NCI-H1436 treated with DMSO at 0.1 percent for 48 hours (cell line): Measurements from ENCODE around the gene TNK1.

Source experiments
- DNase-seq: peaks from one replicate; lab custom pipeline; 2025; lab: John Stamatoyannopoulos, UW

Gene TNK1

DNA sequence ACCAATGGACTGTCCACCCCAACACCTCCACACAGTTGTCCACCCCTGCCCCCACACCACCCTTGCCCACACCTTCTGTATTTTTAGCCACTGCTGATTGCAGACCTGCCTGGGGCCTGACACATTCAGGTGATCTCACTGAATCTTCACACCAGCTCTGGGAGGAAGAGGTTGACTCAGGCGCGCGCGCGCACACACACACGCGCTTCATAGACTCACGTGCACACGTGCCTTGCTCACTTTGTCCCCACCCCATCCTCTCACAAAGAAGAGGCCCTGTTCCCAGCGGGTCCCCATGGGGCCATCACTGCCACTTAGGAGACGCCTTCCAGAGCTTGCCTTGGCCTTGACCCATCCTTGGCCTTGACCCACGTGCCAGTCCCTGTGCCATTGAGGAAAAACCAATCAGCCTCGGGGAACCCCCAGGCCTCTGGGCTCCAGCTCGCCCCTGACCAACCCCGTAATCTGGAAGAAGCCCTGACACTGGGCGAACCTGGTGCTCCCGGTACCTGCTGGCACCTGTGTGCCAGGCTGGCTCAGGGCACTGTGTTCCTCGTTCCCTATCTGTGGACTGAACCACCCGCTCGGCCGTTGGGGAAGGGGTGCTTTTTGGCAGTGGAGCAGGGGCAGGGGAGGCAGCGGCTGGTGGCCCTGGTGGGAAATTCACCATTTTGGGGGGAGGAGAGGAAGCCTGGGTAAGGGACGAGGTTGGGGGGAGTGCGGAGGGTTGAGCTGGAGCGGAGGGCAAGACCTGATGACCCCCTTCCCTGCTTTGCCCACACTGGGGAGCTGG, 29.9 kb downstream of the TNK1 start:
- no peak for DNase-seq

DNA sequence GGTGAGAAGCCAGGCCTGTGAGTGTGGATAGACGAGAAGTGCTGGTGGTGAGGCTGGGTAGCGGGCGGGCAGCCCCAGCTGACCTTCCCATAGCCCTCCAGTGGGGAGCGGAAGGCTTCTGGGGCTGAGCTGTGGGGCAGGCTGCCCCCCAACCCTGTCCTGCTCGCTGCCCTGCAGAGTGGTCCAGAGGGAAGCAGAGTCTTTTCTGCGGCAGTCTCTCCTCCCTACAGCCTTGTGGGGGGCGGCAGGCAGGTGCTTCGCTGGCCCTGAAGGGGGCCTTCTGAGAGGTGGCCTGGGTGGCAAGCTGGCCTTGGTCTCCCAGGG, 30.5 kb downstream of the TNK1 start:
- no peak for DNase-seq

DNA sequence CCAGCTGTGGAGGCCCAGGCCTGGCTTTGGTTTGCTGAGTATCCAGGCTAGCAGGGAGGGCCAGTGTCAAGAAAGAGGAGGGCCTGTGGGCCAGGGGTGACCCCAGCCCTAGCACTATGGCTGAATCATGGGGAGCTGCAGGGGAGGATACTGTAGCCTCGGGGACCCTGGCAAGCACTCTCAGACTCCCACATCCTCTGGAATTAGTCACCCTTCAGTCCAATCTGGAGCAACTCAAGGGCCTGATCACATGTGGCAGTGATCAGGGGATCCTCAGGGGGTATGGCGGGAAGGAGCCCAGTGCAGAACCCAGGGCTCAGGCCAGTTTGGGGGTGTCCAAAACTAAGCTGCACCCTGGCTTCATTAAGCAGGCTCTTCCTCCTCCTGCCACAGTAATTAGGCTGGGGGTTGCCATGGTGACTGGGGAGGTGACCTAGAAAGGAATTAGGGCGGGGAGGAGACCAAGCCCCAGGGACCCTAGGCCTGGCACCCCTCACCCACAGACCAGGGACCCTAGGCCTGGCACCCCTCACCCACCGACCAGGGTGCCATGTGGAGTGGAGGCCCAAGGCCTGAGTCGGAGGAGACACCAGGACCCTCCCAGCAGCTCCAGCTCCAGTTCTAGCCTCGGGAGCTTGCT, 32.6 kb downstream of the TNK1 start:
- DNase-seq: no peak

DNA sequence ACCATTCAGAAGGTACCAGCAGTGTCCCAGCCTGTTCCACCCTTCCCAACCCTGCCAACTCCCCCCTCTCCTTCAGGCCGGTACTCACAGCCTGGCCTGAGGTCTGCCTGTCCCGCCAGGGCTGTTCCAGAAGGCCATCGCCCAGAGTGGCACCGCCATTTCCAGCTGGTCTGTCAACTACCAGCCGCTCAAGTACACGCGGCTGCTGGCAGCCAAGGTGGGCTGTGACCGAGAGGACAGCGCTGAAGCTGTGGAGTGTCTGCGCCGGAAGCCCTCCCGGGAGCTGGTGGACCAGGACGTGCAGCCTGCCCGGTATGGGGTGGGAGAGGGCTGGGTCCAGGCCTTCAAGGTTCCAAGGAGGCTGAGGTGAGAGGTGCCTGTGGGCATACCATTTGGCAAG, 33.9 kb downstream of the TNK1 start:
- DNase-seq: no peak

DNA sequence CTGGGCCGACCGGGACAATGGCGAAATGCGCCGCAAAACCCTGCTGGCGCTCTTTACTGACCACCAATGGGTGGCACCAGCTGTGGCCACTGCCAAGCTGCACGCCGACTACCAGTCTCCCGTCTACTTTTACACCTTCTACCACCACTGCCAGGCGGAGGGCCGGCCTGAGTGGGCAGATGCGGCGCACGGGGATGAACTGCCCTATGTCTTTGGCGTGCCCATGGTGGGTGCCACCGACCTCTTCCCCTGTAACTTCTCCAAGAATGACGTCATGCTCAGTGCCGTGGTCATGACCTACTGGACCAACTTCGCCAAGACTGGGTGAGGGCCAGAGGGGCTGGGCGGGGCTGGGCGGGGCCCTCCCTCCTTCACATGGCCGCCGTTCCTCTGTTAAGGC, 34.9 kb downstream of the TNK1 start:
- no peak for DNase-seq

DNA sequence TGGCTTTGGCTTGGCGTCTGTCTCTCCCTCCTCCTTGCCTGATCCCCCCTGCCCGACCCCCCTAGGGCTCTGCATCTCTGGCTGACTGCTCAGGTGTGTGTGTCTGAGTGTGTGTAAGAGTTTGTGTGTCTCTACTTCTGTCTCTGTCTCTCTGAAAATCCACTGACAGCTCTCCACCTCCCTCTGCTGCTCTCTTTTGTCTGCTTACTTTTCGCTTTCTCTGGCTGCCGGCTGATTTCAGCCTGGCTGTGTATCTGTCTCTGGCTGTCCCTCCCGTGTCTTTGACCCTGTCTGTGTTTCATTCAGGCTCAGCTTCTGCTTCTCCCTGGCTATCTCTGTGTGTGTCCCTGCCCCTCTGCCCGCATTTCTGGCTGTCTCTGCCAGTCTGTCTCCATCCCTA, 35.4 kb downstream of the TNK1 start:
- DNase-seq: no peak

DNA sequence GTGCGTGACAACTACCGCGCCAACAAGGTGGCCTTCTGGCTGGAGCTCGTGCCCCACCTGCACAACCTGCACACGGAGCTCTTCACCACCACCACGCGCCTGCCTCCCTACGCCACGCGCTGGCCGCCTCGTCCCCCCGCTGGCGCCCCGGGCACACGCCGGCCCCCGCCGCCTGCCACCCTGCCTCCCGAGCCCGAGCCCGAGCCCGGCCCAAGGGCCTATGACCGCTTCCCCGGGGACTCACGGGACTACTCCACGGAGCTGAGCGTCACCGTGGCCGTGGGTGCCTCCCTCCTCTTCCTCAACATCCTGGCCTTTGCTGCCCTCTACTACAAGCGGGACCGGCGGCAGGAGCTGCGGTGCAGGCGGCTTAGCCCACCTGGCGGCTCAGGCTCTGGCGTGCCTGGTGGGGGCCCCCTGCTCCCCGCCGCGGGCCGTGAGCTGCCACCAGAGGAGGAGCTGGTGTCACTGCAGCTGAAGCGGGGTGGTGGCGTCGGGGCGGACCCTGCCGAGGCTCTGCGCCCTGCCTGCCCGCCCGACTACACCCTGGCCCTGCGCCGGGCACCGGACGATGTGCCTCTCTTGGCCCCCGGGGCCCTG, 36.3 kb downstream of the TNK1 start:
- no peak for DNase-seq

DNA sequence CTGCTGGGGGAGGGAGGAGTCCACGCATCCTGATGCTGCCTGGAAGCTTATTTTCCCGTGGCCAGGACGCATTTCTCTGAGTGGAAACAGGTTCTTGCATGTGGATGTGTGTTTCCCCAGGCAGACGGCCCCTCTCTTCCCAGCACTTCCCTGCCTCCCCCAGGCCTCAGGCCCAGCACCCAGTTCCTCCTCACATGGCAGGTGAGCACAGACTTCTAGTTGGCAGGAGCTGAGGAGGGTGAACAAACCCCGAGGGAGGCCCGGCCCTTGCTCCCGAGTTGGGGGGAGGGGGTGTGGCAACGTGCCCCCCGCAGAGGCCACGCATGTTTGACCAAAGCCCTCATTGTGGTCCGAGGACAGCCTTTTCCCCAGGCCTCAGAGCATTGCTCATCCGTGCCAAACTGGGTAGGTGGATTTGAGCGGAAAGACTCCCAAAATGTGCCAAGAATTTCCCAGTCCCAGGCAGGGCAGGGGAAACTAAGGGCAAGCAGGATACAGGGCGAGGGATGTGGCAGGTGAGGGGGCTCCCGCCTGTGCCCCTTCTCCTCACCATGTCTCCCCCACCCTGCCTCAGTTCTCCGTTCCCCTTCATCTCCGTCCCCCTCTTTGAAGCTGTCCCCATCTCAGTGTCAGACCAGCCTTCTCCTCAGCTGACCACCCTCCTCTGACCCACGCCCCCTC, 37.7 kb downstream of the TNK1 start:
- DNase-seq: no peak

DNA sequence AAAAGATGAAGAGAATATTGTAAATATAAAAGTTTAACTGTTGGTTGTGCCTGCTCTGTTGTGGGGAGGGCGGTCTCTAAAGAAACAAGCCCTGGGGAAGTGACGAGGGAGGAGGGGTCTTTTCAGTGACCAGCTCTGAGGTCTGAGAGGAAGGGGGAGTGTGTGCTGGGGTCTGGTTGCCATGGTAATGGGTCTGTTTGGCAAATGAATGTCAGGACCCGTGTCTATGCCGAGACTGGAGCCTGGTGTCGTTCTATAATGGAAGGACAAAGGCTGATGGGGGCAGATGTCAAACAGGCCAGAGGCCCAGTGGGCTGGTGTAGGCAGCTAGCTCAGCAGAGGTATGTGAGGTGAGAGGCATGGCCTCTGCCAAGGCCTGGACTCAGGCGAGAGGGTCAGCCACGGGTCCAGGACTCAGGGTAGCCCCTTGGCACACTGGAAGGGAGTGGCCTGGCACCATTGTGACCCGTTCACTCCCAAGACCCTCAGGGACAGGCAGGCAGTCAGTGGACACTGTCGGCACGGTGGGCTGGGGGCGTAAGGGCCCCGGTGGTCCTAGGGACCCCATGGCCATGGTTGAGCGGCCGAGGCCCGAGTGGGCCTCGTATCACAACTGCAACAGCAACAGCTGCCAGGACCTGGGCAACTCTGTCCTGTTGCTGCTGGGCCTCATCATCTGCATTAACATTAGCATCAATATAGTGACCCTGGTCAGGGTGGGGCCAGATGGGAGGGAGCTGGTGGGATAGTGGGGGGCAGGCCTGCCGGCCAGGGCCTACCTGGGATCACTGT, 39.1 kb downstream of the TNK1 start, which contains the start of gene SPEM1:
Gene SPEM1, plus strand, starts transcription at position 506 of the 792 bp plus-strand sequence. Its CDS starts 61 bp downstream, at position 567.
- DNase-seq: no peak

DNA sequence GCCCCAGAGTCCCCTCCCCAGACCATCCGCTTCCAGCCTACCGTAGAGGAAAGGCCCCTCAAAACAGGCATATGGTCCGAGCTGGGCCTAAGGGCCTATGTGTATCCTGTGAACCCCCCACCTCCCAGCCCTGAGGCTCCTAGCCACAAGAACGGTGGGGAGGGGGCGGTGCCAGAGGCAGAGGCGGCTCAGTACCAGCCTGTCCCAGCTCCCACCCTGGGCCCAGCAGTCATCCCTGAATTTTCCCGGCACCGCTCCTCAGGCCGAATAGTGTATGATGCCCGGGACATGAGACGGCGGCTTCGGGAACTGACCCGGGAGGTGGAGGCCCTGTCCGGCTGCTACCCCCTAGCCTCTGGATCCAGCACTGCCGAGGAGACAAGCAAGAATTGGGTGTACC, 40.3 kb downstream of the TNK1 start:
- no peak for DNase-seq

DNA sequence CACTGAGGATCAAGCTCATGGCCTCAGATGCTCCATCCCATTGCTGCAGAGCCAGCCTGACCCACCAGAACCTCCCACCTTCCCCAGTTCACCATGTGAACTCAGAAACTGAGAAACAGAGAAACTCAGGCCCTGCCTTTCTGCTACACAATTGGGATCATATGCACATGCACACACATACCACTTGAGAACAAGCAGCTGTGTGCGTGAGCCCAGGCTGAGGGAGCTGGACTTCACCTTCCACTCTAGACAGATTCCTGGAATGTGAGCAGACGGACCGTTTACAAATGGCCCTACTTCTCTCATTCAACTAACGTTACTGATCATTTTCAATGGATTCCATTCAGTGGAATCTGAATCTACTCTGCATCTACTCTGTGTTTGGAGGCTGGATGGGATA, 42.8 kb downstream of the TNK1 start:
- no peak for DNase-seq

DNA sequence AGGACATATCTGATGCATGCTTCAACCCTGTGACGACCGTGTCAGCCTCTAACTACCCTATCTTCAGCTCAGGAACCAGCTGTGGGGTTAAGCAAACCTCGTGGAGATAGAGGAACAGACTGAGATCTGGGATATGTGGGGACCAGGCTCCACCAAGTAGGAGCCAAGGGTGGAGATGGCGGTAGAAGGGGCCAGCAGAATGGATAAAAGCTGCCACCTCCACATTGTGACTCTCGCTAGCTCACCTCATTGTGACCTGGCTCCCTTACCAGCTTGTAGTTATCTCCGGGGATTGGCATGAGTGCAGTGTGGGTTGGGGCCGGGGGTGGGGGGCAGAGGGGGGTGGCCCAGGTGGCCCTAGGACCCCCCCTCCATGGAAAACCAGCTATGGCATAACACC, 44.4 kb downstream of the TNK1 start, which contains the start of gene SPEM2:
Gene SPEM2, plus strand, starts transcription at position 301 of the 400 bp plus-strand sequence. Its CDS starts 73 bp downstream, at position 374.
- DNase-seq: no peak

DNA sequence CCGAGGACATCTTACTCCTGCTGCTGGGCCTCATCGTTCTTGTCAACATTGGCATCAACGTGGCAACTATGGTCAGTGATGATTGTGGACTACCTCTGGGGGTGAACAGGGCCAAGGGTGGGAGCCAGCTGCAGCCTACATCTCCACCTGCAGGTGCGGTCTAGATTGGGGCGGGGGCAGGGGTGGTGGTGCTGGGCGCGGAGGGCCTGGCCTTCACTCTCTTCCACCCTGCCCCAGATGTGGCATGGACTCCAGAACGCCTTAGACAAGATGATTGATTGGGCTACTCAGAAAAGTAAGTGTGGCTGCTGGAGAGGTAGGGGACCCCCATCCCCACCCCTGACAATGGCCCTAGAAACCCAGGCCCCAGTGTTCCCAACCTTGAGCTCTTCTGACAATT, 44.9 kb downstream of the TNK1 start:
- no peak for DNase-seq

DNA sequence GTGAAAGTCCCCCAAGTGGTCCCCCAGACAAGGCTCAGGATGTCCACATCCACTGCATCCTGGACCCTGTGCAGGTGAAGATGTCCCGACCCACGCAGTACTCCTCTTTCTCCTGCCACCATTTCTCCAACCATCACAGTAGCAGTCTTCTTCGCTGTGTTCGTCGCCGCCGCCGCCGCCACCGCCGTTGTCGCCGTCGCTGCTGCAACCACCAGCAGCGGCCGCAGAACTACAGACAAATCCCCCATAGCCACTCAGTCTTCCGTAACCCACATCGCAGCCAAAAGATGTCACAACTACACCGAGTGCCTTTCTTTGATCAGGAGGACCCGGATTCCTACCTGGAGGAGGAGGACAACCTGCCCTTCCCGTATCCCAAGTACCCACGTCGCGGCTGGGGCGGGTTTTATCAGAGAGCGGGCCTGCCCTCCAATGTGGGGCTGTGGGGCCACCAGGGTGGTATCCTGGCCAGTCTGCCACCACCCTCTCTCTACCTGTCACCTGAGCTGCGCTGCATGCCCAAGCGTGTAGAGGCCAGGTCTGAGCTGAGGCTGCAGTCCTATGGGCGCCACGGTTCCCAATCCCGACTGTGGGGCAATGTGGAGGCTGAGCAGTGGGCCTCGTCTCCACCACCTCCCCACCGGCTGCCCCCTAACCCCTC, 45.4 kb downstream of the TNK1 start:
- no peak for DNase-seq

DNA sequence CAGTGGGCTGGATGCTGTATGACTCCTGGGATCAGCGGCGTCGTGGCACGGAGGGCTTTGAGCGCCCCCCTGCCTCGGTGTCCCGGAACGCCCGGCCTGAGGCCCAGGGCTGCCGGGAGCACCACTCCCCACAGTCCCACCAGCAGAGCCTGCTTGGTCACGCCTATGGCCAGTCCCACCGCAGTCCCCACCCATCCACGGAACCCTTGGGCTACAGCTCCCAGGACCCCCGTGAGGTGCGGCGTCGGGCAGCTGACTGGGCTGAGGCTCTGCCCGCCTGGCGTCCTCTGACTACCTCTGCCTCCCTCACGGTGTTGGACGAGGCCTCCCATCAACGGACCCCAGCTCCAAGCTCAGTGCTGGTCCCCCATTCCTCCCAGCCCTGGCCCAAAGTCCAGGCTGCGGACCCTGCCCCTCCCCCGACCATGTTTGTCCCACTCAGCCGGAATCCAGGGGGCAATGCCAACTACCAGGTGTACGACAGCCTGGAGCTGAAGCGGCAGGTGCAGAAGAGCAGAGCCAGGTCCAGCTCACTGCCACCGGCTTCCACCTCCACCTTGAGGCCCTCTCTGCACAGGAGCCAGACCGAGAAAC, 46.1 kb downstream of the TNK1 start:
- no peak for DNase-seq

DNA sequence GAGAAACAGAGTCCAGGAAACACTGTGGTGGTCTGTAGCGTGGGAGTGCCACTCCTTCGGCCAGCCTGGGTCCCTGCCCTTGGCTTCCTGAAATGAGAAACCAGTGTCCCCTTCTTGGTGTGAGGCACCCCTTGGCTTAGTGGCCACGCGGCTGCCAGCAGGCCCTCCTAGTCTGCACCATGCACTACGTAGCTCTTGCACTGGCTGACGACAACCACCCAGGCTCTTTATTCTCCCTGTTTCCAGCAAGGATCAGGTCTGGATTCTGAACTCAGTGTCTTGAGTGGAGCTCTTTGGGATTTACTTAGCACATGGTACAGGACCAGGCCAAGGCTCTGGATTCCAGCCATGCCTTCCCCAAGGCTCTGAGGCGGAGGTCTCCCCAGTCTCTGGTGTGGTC, 46.7 kb downstream of the TNK1 start:
- DNase-seq: no peak

DNA sequence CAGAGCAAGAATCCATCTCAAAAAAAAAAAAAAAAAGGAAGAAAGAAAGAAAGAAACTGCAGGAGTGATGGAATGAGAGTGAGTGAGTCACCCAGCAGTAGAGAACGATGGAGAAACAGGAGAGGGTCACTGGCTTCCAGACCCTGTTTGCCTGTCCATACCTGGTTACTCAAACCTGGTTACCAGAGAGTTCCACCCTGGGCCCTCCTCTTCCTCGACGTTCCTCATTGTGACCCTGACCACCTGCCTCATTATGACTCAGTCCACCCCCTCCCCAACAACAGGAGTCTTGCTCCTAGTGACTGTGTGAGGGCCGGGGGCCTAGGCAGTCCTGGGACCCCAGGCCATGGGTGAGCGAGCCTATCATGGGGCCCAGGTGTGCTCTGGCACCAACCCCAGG, 47.7 kb downstream of the TNK1 start, which contains the start of gene SPEM3:
Gene SPEM3, plus strand, starts transcription at position 301 of the 400 bp plus-strand sequence. Its CDS starts 46 bp downstream, at position 347.
- no peak for DNase-seq

DNA sequence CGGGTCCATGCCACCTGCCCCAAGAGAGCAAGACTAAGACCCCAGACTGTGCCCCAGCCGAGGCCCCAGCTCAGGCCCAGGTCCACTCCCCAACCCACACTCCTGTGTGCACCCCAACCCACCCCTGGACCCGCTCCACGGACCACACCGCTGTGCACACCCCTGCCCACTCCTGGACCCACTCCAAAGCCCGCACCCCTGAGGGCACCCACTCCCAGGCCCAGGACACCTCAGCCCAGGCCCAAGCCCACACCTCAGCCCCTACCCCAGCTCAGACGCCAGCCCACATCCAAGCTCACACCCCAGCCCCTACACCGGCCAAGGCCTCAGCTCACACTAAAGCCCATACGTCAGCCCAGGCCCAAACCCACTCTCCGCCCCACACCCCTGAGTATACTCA, 48.8 kb downstream of the TNK1 start:
- no peak for DNase-seq

DNA sequence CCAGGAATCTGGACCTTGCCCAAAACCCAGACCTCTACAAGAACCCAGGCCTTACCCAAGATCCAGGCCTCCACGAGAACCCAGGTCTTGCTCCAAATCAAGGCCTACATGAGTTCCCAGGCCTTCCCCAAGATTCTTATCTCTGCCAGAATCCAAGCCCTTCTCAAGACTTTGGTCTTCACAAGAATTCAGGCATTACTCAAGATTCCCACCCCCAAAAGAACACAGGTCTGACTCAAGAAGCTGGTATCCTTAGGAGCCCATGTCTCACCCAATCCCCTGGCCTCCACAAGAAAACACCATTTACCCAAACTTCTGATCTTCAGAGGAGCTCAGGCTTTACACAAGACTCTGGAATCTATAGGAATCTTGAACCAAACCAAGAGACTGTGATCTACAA, 50.3 kb downstream of the TNK1 start:
- no peak for DNase-seq

DNA sequence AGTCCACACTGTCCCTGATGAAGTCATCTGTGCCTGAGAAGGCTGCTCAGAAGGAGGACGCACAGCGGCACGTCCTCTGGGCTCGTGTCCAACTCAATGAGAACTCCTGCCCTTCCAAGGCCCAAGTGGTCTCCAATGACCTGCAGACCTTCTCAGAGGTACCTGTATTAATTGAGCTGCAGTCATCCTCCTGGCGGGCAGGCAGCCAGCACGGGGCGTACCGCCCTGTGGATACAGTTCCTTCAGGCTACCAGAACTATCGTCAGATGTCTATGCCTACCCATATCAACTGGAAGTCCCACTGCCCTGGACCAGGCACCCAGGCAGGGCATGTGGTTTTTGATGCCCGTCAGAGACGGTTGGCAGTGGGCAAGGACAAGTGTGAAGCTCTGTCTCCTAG, 51.4 kb downstream of the TNK1 start:
- no peak for DNase-seq
